GM23338 (cell line): ENCODE data around the gene ATF7IP. TPM values are rescaled to one million over a fixed set of nuclear protein-coding genes. Genes with fewer than 3 reads are reported as not detected.

ENCODE experiments used
- ATAC-seq: fragments of 200-7000 bp; cut with Tn5 transposase; 3 replicates; pipeline ENCODE4 v1.9.1; 2020
- DNase-seq: peaks from one replicate; pipeline ENCODE4 v3.0.0-alpha.2; 2015; ENCODE audit warnings: low spot score
- H2AFZ ChIP-seq: fragments of 200-600 bp; sonication (generic); 2 replicates; pipeline ENCODE4 v1.8.0; 2016; ENCODE audit warnings: antibody characterized with exemption, mild to moderate bottlenecking, moderate library complexity
- H3F3A ChIP-seq: fragments of 200-600 bp; sonication (generic); replicated peaks from 2 replicates; pipeline ENCODE4 v1.8.0; 2017; ENCODE audit warnings: antibody characterized with exemption, mixed run types, low read depth
- H3K27ac ChIP-seq: fragments of 200-600 bp; sonication (generic); 2 replicates; pipeline ENCODE4 v1.6.1; 2016; ENCODE audit warnings: low read depth
- H3K27me3 ChIP-seq: fragments of 200-600 bp; sonication (generic); 2 replicates; pipeline ENCODE4 v1.8.0; 2016; ENCODE audit warnings: mild to moderate bottlenecking, mixed run types, moderate library complexity; ENCODE audit not compliant: insufficient read depth
- H3K36me3 ChIP-seq: fragments of 200-600 bp; sonication (generic); 2 replicates; pipeline ENCODE4 v1.8.0; 2016; ENCODE audit warnings: mild to moderate bottlenecking; ENCODE audit not compliant: insufficient read depth
- H3K4me1 ChIP-seq: fragments of 200-600 bp; sonication (generic); 2 replicates; pipeline ENCODE4 v1.8.0; 2016; ENCODE audit warnings: mild to moderate bottlenecking, moderate library complexity; ENCODE audit not compliant: insufficient read depth
- H3K4me2 ChIP-seq: fragments of 200-600 bp; sonication (generic); 2 replicates; pipeline ENCODE4 v1.7.1; 2017; ENCODE audit warnings: mixed run types
- H3K4me3 ChIP-seq: fragments of 200-600 bp; sonication (generic); 2 replicates; pipeline ENCODE4 v1.6.1; 2016; ENCODE audit warnings: mixed run types
- H3K79me2 ChIP-seq: fragments of 200-600 bp; sonication (generic); replicated peaks from 2 replicates; pipeline ENCODE4 v1.8.0; 2017; ENCODE audit warnings: mild to moderate bottlenecking; ENCODE audit not compliant: insufficient read depth
- H3K9me2 ChIP-seq: fragments of 200-600 bp; sonication (generic); 2 replicates; pipeline ENCODE4 v1.8.0; 2017; ENCODE audit not compliant: insufficient read depth
- H4K20me1 ChIP-seq: fragments of 200-600 bp; sonication (generic); replicated peaks from 2 replicates; pipeline ENCODE4 v1.8.0; 2017; ENCODE audit warnings: mild to moderate bottlenecking; ENCODE audit not compliant: insufficient read depth
- H3K27ac Mint-ChIP-seq: 2 replicates; pipeline ENCODE4 v1.8.0; 2020; ENCODE audit warnings: inconsistent platforms, mild to moderate bottlenecking, moderate library complexity, mixed read lengths
- H3K27me3 Mint-ChIP-seq: 3 replicates; pipeline ENCODE4 v1.8.0; 2022; ENCODE audit warnings: low read depth, mild to moderate bottlenecking, moderate library complexity, mixed read lengths, inconsistent platforms; ENCODE audit not compliant: insufficient read depth, poor library complexity
- H3K36me3 Mint-ChIP-seq: 3 replicates; pipeline ENCODE4 v1.8.0; 2021; ENCODE audit warnings: low read depth, mild to moderate bottlenecking, inconsistent platforms, moderate library complexity, mixed read lengths
- H3K4me1 Mint-ChIP-seq: 3 replicates; pipeline ENCODE4 v1.8.0; 2020; ENCODE audit warnings: mild to moderate bottlenecking, inconsistent platforms, mixed read lengths
- H3K4me3 Mint-ChIP-seq: 3 replicates; pipeline ENCODE4 v1.8.0; 2021; ENCODE audit warnings: moderate library complexity, mild to moderate bottlenecking, inconsistent platforms, mixed read lengths
- H3K9me3 Mint-ChIP-seq: 3 replicates; pipeline ENCODE4 v1.8.0; 2020; ENCODE audit warnings: moderate library complexity, mild to moderate bottlenecking, inconsistent platforms, mixed read lengths
- CREB1 ChIP-seq: fragments of 250-450 bp; sonication (Bioruptor Pico); IDR thresholded peaks from 2 replicates; pipeline ENCODE4 v1.5.0; 2020; ENCODE audit warnings: low read depth, mild to moderate bottlenecking, moderate library complexity
- EZH2 ChIP-seq: fragments of 200-600 bp; sonication (generic); IDR thresholded peaks from one replicate; pipeline ENCODE4 v1.8.0; 2017; ENCODE audit warnings: antibody characterized with exemption, mild to moderate bottlenecking, low read depth; ENCODE audit not compliant: unreplicated experiment
- EZH2phosphoT487 ChIP-seq: fragments of 200-600 bp; sonication (generic); IDR thresholded peaks from one replicate; pipeline ENCODE4 v1.8.1; 2018; ENCODE audit warnings: antibody characterized with exemption; ENCODE audit not compliant: unreplicated experiment
- JUNB ChIP-seq: IDR thresholded peaks from one replicate; pipeline ENCODE4 v1.6.1; 2016; ENCODE audit warnings: antibody characterized with exemption; ENCODE audit not compliant: unreplicated experiment
- NANOG ChIP-seq: IDR thresholded peaks from 2 replicates; pipeline ENCODE4 v1.6.1; 2016; ENCODE audit warnings: antibody characterized with exemption, borderline replicate concordance
- ZNF331 ChIP-seq: fragments of 250-450 bp; sonication (Bioruptor Pico); IDR thresholded peaks from 2 replicates; pipeline ENCODE4 v1.5.0; 2020; ENCODE audit warnings: low read depth, mild to moderate bottlenecking, moderate library complexity
- polyA plus RNA-seq: library from polyadenylated mRNA; unstranded; fragments of >200 nt; fragmentation: Nextera tagmentation; extraction: Ambion mirVana; gene quantifications from 2 replicates; pipeline ENCODE4 v1.2.1, GENCODE V29; 2016
- total RNA-seq: library from RNA; depleted of rRNA; stranded (reverse); fragments of >200 nt; shearing (Covaris generic); gene quantifications from 2 replicates; pipeline ENCODE4 v1.2.3, GENCODE V29; 2014
- TF ChIP-seq, protein P1 (sequence below): IDR thresholded peaks from one replicate; pipeline ENCODE4 v1.6.1; 2018; ENCODE audit warnings: antibody characterized with exemption; ENCODE audit not compliant: unreplicated experiment
- TF ChIP-seq, protein P2 (sequence below), 2 experiments: fragments of 200-600 bp in 1 of 2; sonication (generic) in 1 of 2; conservative IDR thresholded peaks; 2 replicates each; pipeline versions ENCODE4 v1.5.1 to v1.6.1; 2016 to 2017; ENCODE audit warnings: antibody characterized with exemption in 2 of 2, low read depth in 2 of 2, mild to moderate bottlenecking in 2 of 2, moderate library complexity in 1 of 2

Gene ATF7IP
- total and polyA plus RNA-seq, 2 experiments from 2014 or later: 76.4 to 118 TPM

GRCh38 chr12:14540801-14541462, 175.4 kb downstream of the ATF7IP start (continued):
- TF ChIP-seq, protein P1, sequence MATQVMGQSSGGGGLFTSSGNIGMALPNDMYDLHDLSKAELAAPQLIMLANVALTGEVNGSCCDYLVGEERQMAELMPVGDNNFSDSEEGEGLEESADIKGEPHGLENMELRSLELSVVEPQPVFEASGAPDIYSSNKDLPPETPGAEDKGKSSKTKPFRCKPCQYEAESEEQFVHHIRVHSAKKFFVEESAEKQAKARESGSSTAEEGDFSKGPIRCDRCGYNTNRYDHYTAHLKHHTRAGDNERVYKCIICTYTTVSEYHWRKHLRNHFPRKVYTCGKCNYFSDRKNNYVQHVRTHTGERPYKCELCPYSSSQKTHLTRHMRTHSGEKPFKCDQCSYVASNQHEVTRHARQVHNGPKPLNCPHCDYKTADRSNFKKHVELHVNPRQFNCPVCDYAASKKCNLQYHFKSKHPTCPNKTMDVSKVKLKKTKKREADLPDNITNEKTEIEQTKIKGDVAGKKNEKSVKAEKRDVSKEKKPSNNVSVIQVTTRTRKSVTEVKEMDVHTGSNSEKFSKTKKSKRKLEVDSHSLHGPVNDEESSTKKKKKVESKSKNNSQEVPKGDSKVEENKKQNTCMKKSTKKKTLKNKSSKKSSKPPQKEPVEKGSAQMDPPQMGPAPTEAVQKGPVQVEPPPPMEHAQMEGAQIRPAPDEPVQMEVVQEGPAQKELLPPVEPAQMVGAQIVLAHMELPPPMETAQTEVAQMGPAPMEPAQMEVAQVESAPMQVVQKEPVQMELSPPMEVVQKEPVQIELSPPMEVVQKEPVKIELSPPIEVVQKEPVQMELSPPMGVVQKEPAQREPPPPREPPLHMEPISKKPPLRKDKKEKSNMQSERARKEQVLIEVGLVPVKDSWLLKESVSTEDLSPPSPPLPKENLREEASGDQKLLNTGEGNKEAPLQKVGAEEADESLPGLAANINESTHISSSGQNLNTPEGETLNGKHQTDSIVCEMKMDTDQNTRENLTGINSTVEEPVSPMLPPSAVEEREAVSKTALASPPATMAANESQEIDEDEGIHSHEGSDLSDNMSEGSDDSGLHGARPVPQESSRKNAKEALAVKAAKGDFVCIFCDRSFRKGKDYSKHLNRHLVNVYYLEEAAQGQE: no peak
- no peak for TF ChIP-seq ZNF331
- TF ChIP-seq EZH2: no peak
- no peak for TF ChIP-seq NANOG

DNA sequence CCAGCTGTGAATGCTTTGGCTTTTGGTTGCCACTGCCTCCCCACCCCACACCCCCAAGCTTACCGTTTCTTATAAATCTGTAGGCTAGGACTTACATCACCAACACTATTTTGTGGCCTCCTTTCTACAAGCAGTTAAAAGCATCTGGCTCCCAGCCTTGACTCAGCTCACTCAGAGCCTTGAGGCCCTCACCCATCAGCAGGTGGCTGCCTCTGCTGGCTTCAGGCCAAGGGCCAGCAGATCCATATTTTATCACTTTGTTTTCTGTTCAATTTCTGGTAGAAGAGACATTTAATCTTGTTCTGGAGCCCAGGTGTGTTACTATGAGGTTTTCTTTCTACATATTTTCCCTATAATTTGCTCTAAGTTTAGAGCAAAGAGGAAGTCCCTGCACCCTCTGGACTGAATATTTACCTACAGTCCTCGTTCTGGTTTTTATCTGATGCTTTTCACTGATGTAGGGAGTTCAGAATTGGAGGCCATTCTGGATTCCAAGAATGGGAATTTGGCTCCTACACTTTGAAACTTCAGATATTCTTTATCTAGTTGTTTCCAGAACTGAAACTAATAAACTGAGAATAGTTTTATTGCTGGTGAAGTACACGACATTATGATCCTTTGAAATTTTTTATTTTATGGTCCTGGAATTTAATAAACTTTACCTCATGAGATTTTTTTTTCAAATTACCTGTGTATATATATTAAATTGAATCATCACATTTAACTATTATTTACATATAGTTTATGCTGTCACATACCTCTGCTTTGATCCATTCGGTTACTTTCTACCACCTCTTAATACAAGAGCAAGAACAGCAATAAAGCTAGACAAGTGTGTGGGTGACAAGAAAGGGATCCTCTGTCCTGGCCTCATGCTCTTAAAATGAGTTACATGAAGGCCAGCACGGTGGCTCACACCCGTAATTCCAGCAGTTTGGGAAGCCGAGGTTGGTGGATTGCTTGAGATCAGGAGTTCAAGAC, 180.0 kb downstream of the ATF7IP start:
- no peaks in the 10 kb centered on the region for H4K20me1 ChIP-seq
- Mint-ChIP-seq H3K4me3 (no peak overlapping the region), H3K4me1 (no peaks in the 10 kb centered on the region), H3K27me3 (peaks cover 2% of the 10 kb centered on the region), H3K27ac (no peak overlapping the region), H3K9me3 (no peaks in the 10 kb centered on the region), H3K36me3 (no peaks in the 10 kb centered on the region)
- no peak for ATAC-seq
- no peaks in the 10 kb centered on the region for H3K4me1 ChIP-seq
- no peak overlapping the region for H3K4me2 ChIP-seq
- H2AFZ ChIP-seq: no peak overlapping the region
- H3K79me2 ChIP-seq: no peaks in the 10 kb centered on the region
- TF ChIP-seq ZNF331 (no peak), EZH2phosphoT487 (no peak)
- no peak overlapping the region for H3K27ac ChIP-seq
- no peak for DNase-seq
- H3K27me3 ChIP-seq: no peaks in the 10 kb centered on the region
- no peaks in the 10 kb centered on the region for H3K36me3 ChIP-seq
- H3K9me2 ChIP-seq: no peaks in the 10 kb centered on the region
- no peak overlapping the region for H3K4me3 ChIP-seq
- H3F3A ChIP-seq: no peaks in the 10 kb centered on the region

DNA sequence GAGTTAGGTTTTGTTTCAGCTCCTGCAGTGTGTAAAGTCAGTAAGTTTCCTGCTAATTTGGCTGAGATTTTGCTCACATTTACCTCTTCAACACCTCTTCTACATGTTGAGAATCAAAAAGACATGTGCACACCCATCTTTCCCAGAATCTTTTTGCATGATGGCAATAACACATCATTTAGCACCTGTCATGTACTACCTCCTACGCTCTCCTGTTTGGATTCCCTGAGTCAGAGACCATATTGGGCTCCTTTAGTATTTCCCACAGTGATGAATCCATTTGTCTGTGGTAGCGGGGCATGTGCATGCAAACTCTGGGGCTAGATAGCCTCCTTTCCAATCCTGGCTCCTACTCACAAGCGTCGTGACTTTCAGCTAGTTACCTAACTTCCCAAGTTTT, 182.1 kb downstream of the ATF7IP start:
- DNase-seq: no peak
- H3F3A ChIP-seq: no peaks in the 10 kb centered on the region
- no peaks in the 10 kb centered on the region for H3K9me2 ChIP-seq
- no peak overlapping the region for H3K27ac Mint-ChIP-seq
- no peak overlapping the region for H3K4me3 Mint-ChIP-seq
- no peak overlapping the region for H3K4me3 ChIP-seq
- H4K20me1 ChIP-seq: no peaks in the 10 kb centered on the region
- no peaks in the 10 kb centered on the region for H3K36me3 Mint-ChIP-seq
- no peaks in the 10 kb centered on the region for H3K36me3 ChIP-seq
- H3K79me2 ChIP-seq: no peaks in the 10 kb centered on the region
- H2AFZ ChIP-seq: no peak overlapping the region
- H3K4me2 ChIP-seq: no peak overlapping the region
- H3K27me3 Mint-ChIP-seq: peaks cover 2% of the 10 kb centered on the region
- TF ChIP-seq, protein P2, sequence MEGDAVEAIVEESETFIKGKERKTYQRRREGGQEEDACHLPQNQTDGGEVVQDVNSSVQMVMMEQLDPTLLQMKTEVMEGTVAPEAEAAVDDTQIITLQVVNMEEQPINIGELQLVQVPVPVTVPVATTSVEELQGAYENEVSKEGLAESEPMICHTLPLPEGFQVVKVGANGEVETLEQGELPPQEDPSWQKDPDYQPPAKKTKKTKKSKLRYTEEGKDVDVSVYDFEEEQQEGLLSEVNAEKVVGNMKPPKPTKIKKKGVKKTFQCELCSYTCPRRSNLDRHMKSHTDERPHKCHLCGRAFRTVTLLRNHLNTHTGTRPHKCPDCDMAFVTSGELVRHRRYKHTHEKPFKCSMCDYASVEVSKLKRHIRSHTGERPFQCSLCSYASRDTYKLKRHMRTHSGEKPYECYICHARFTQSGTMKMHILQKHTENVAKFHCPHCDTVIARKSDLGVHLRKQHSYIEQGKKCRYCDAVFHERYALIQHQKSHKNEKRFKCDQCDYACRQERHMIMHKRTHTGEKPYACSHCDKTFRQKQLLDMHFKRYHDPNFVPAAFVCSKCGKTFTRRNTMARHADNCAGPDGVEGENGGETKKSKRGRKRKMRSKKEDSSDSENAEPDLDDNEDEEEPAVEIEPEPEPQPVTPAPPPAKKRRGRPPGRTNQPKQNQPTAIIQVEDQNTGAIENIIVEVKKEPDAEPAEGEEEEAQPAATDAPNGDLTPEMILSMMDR (conservative IDR thresholded peaks at IDR 0.05; ENCODE audit: low read depth in 2 of 2): no peak
- TF ChIP-seq CREB1 (CRISPR knock-in tag) (no peak), JUNB (no peak), EZH2 (no peak)
- no peaks in the 10 kb centered on the region for H3K27me3 ChIP-seq
- no peaks in the 10 kb centered on the region for H3K4me1 Mint-ChIP-seq
- ATAC-seq: no peak
- H3K27ac ChIP-seq: no peak overlapping the region
- no peaks in the 10 kb centered on the region for H3K9me3 Mint-ChIP-seq
- H3K4me1 ChIP-seq: no peaks in the 10 kb centered on the region
